ENCODE measurements around the gene EXOC3. TPM values are rescaled to one million over a fixed set of nuclear protein-coding genes. Genes with fewer than 3 reads are reported as not detected.
"Not testable (repeated sequence)": the region's sequence is repeated elsewhere in the genome, so short reads cannot be mapped to it uniquely, and the experiment has no call there.

The EXOC3 gene
- total RNA-seq, 1 experiment from 2014 or later, result 60.1 TPM

DNA sequence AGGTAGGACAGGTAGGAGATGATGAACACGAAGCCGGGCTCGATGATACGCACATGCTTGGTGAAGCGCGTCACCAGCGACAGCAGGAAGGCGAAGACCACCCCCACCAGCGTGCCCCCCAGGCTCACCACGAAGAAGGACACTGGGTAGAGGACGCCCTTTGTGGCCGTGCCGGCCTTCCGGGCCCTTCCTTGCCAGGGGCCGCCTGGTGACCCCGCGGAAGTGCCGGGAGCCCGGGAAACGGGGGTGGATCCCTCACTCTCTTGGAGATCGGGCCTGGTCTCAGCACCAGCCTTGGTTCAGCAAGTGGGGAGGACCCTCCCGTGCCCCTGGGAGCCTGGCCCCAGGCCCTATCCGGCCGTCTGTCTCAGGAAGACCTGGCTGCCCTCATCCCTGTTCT lies 41.6 kb downstream of the EXOC3 start (continued):
- no peak for TF ChIP-seq SP1 (CRISPR knock-in tag; conservative IDR thresholded peaks at IDR 0.05)
- no peak for TF ChIP-seq ZNF671 (CRISPR knock-in tag; IDR thresholded peaks at IDR 0.05)

GRCh38 chr5:485113-485945 lies 42.4 kb downstream of the EXOC3 start:
- no peaks in the 10 kb centered on the region for H3K36me3 Mint-ChIP-seq
- no peak for ATAC-seq
- H3K9me3 Mint-ChIP-seq, result no peaks in the 10 kb centered on the region
- no peak for DNase-seq (ENCODE audit: low spot score)
- H3K27me3 Mint-ChIP-seq (ENCODE audit: low read depth), result peaks cover 21% of the 10 kb centered on the region
- TF ChIP-seq SMAD4 (CRISPR knock-in tag; IDR thresholded peaks at IDR 0.05) (no peak), HMGXB4 (CRISPR knock-in tag; IDR thresholded peaks at IDR 0.05) (no peak)
- ChIA-PET CTCF (interaction anchor here (0.9 kb wide), 1 partner anchor 38 kb away, joined by 3 read pairs; no protein-coding TSS in a partner anchor), POLR2A (no interaction called here)
- no peak overlapping the region for H3K27ac Mint-ChIP-seq
- no peak overlapping the region for H3K4me3 Mint-ChIP-seq
- H3K4me1 Mint-ChIP-seq, result no peaks in the 10 kb centered on the region

DNA sequence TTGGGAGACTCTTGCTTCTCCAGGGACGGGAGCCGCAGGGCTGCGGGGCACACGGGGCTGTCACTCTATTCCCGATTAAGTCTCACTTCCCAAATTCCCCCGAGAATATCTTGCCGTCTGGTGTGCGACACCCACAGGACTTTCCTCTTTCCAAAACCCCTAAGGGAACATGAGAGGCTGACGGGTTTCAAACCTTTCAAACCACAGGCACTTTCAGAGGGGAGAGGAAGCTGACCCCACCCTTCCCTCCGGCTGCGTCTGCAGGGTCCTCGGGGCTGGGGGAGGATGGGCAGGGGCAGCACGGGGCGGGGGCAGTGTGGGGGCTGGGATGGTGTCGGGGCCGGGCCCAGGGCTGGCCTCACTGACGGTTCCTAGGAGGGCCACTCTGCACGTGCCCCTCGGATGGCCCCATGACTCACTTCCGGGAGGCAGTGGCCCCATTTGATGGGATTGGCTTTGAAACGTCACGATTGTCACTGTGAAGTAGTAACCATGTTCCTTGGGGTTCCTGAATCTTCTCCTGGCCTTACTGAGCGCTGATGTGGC lies 43.0 kb downstream of the EXOC3 start:
- Mint-ChIP-seq H3K9me3 (no peaks in the 10 kb centered on the region), H3K36me3 (no peaks in the 10 kb centered on the region), H3K27ac (no peak overlapping the region), H3K27me3 (ENCODE audit: low read depth) (peaks cover 28% of the 10 kb centered on the region), H3K4me3 (no peak overlapping the region), H3K4me1 (no peaks in the 10 kb centered on the region; the same call in 1 of the 2 replicates)
- TF ChIP-seq, protein P1, sequence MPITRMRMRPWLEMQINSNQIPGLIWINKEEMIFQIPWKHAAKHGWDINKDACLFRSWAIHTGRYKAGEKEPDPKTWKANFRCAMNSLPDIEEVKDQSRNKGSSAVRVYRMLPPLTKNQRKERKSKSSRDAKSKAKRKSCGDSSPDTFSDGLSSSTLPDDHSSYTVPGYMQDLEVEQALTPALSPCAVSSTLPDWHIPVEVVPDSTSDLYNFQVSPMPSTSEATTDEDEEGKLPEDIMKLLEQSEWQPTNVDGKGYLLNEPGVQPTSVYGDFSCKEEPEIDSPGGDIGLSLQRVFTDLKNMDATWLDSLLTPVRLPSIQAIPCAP (CRISPR knock-in tag; IDR thresholded peaks at IDR 0.05), result no peak
- TF ChIP-seq CREB1 (CRISPR knock-in tag; IDR thresholded peaks at IDR 0.05), result no peak
- TF ChIP-seq MXD4 (CRISPR knock-in tag; IDR thresholded peaks at IDR 0.05; ENCODE audit: borderline replicate concordance), result no peak
- TF ChIP-seq ZNF263 (CRISPR knock-in tag; IDR thresholded peaks at IDR 0.05; ENCODE audit: low read depth), result no peak
- TF ChIP-seq ZBTB21 (CRISPR knock-in tag; IDR thresholded peaks at IDR 0.05; ENCODE audit: borderline replicate concordance), result no peak
- no peak for TF ChIP-seq MLX (CRISPR knock-in tag; IDR thresholded peaks at IDR 0.05)
- TF ChIP-seq ZNF416 (CRISPR knock-in tag; IDR thresholded peaks at IDR 0.05), result no peak
- no peak for TF ChIP-seq HMGA2 (CRISPR knock-in tag; IDR thresholded peaks at IDR 0.05)
- no peak for TF ChIP-seq FOXP4 (CRISPR knock-in tag; IDR thresholded peaks at IDR 0.05)
- TF ChIP-seq ATF2 (CRISPR knock-in tag; IDR thresholded peaks at IDR 0.05; ENCODE audit: borderline replicate concordance, low read depth), result no peak
- TF ChIP-seq TCF7 (CRISPR knock-in tag; IDR thresholded peaks at IDR 0.05; ENCODE audit: low read depth), result no peak
- TF ChIP-seq ZNF219 (CRISPR knock-in tag; IDR thresholded peaks at IDR 0.05; ENCODE audit: borderline replicate concordance), result no peak
- TF ChIP-seq, protein P2, sequence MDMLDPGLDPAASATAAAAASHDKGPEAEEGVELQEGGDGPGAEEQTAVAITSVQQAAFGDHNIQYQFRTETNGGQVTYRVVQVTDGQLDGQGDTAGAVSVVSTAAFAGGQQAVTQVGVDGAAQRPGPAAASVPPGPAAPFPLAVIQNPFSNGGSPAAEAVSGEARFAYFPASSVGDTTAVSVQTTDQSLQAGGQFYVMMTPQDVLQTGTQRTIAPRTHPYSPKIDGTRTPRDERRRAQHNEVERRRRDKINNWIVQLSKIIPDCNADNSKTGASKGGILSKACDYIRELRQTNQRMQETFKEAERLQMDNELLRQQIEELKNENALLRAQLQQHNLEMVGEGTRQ (CRISPR knock-in tag; IDR thresholded peaks at IDR 0.05), result no peak
- TF ChIP-seq NFATC4 (CRISPR knock-in tag; IDR thresholded peaks at IDR 0.05), result no peak
- ATAC-seq, result no peak
- no peak for DNase-seq (ENCODE audit: low spot score)
- ChIA-PET CTCF (no interaction called here), POLR2A (no interaction called here)

DNA sequence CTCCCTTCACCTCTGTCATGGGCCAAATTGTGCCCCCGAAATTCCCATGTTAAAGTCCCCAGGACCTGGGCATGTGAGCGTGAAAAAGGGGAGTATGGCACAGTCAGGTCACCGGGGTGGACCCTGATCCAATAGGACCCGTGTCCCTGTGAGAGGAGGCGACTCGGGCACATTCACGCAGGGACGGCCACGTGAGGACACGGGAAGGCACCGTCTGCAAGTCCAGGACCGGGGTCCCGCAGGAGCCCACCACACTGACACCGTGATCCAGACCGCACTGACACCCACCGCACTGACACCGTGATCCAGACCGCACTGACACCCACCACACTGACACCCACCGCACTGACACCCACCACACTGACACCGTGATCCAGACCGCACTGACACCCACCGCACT lies 43.6 kb downstream of the EXOC3 start:
- H3K36me3 Mint-ChIP-seq; ATAC-seq; DNase-seq (ENCODE audit: low spot score); CTCF ChIA-PET; POLR2A ChIA-PET; H3K4me1 Mint-ChIP-seq; H3K9me3 Mint-ChIP-seq; H3K4me3 Mint-ChIP-seq; H3K27ac Mint-ChIP-seq: not testable (repeated sequence)
- peaks cover 34% of the 10 kb centered on the region for H3K27me3 Mint-ChIP-seq (ENCODE audit: low read depth)

Data from WTC11 (cell line).